OCI-LY7 (cell line): Measurements from ENCODE around the gene GDPD4. TPM values are rescaled to one million over a fixed set of nuclear protein-coding genes. Genes with fewer than 3 reads are reported as not detected.

Experiments used
- BruUV-seq: library from RNA; stranded (reverse); fragments of 400-500 nt; replicated peaks from 2 replicates; lab custom pipeline; 2021; lab: Mats Ljungman, UMichigan
- CTCF ChIA-PET: fragments of 300-600 bp; sonication (Branson Sonifier 250); formaldehyde crosslinking; loops from one replicate; lab custom pipeline; 2022; ENCODE audit warnings: antibody characterized with exemption; ENCODE audit not compliant: unreplicated experiment; lab: Charles Lee
- POLR2A ChIA-PET: fragments of 300-600 bp; sonication (Branson Sonifier 250); formaldehyde crosslinking; loops from one replicate; lab custom pipeline; 2022; ENCODE audit warnings: antibody characterized with exemption; lab: Charles Lee
- DNase-seq: peaks from one replicate; pipeline ENCODE4 v3.0.0-alpha.2; 2015; ENCODE audit warnings: low spot score
- H2AFZ ChIP-seq: fragments of 200-600 bp; sonication (generic), shearing (Covaris generic); 2 replicates; pipeline ENCODE4 v1.6.1; 2014; ENCODE audit warnings: mild to moderate bottlenecking, antibody characterized with exemption, low read length, moderate library complexity
- H3K27ac ChIP-seq: fragments of 200-600 bp; sonication (generic); 2 replicates; pipeline ENCODE4 v1.5.1; 2014; ENCODE audit warnings: mixed run types, low read depth, mild to moderate bottlenecking, moderate library complexity, low read length, inconsistent platforms; ENCODE audit not compliant: poor library complexity, severe bottlenecking
- H3K36me3 ChIP-seq: fragments of 200-600 bp; sonication (generic); 2 replicates; pipeline ENCODE4 v1.6.1; 2014; ENCODE audit warnings: mild to moderate bottlenecking, antibody characterized with exemption, low read length, moderate library complexity, mixed read lengths; ENCODE audit not compliant: insufficient read depth
- H3K4me1 ChIP-seq: fragments of 200-600 bp; sonication (generic); 2 replicates; pipeline ENCODE4 v1.5.1; 2014; ENCODE audit warnings: mild to moderate bottlenecking, low read length; ENCODE audit not compliant: insufficient read depth, poor library complexity, severe bottlenecking
- H3K4me2 ChIP-seq: fragments of 200-600 bp; sonication (generic); 2 replicates; pipeline ENCODE4 v1.6.1; 2014; ENCODE audit warnings: mild to moderate bottlenecking, low read length
- H3K4me3 ChIP-seq: fragments of 200-600 bp; sonication (generic); 2 replicates; pipeline ENCODE4 v1.5.1; 2014; ENCODE audit warnings: mild to moderate bottlenecking, low read depth, low read length; ENCODE audit not compliant: poor library complexity, severe bottlenecking
- H3K79me2 ChIP-seq: fragments of 200-600 bp; sonication (generic); 2 replicates; pipeline ENCODE4 v1.6.1; 2016; ENCODE audit warnings: low read depth, mild to moderate bottlenecking, low read length, moderate library complexity, mixed read lengths; ENCODE audit not compliant: insufficient read depth
- H3K9me2 ChIP-seq: fragments of 200-600 bp; sonication (generic); 2 replicates; pipeline ENCODE4 v1.6.1; 2016; ENCODE audit warnings: mild to moderate bottlenecking, low read length, mixed read lengths; ENCODE audit not compliant: insufficient read depth
- H3K9me3 ChIP-seq: fragments of 200-600 bp; sonication (generic); 2 replicates; pipeline ENCODE4 v1.6.1; 2014; ENCODE audit warnings: mild to moderate bottlenecking, mixed run types, low read length, mixed read lengths
- H4K20me1 ChIP-seq: fragments of 200-600 bp; sonication (generic); 2 replicates; pipeline ENCODE4 v1.6.1; 2014; ENCODE audit warnings: mild to moderate bottlenecking, antibody characterized with exemption, low read length, moderate library complexity, mixed read lengths; ENCODE audit not compliant: insufficient read depth
- EZH2phosphoT487 ChIP-seq: fragments of 200-600 bp; sonication (generic); IDR thresholded peaks from 2 replicates; pipeline ENCODE4 v1.6.1; 2018; ENCODE audit warnings: low read depth, borderline replicate concordance, mild to moderate bottlenecking, mixed run types, antibody characterized with exemption, low read length, moderate library complexity, mixed read lengths
- intact Hi-C: fragments of 100-400 bp; cut with micrococcal nuclease; formaldehyde crosslinking; loops from one replicate; pipeline ENCODE4 v1.10.0; 2022; ENCODE audit not compliant: unreplicated experiment
- total RNA-seq, 2 experiments: library from RNA; depleted of rRNA in 1 of 2; stranded (reverse); fragments of >200 nt in 1 of 2; shearing (Covaris generic) in 1 of 2; gene quantifications; 2 replicates each; pipeline ENCODE4 v1.2.3, GENCODE V29; 2014 to 2022
- TF ChIP-seq, protein P1 (sequence below): fragments of 200-600 bp; sonication (generic); conservative IDR thresholded peaks from 2 replicates; pipeline ENCODE4 v1.5.1; 2014; ENCODE audit warnings: mild to moderate bottlenecking, antibody characterized with exemption, low read length, moderate library complexity, mixed read lengths

GDPD4 gene
- total RNA-seq, 2 experiments from 2014 or later = not detected

- H2AFZ ChIP-seq = no peak overlapping the region
These were observed 118.0 kb downstream of the GDPD4 start for GRCh38 chr11:77183431-77183984.

DNA sequence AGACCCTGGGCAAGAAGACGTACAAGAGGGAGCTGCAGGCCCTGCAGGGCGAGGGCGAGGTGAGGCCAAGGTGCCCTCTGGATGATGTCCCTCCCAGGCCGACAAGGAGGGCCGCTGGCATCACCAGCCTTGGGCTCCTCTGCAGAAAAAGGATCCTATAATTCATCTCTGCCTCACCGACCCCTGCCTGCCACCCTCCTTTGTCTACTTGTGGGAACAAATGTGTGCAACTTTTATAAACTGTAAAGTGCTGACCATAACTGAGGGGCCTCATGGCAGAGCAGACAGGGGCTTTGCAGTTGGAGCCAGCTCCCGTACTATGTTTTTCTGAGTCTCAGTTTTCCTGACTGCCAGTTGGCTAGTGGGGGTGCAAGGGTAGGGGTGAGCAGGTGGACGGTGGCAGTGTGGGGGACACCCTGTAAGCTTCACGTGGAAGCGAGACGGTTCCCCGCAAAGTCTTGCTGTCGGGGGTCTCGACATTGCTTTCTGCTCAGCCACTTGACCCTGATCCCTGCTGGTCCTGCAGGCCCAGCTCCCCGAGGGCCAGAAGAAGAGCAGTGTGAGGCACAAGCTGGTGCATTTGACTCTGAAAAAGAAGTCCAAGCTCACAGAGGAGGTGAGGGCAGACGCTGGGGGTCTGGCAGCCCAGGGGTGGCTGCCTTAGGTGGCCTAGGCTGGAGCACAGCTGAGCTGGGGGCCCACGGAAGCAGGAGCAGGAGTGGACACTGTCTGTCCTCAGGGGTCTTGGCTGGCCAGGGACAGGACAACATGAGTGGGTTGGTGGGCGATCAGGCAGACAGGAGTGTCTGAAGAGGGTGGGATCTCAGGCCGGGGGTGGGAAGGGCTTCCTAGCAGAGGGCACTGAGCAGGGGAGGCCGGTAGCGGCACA, 118.7 kb downstream of the GDPD4 start:
- no peak overlapping the region for H3K4me2 ChIP-seq
- H3K4me3 ChIP-seq = no peak overlapping the region
- no peaks in the 10 kb centered on the region for H3K9me2 ChIP-seq
- intact Hi-C loops = no loop called here
- no peak overlapping the region for H2AFZ ChIP-seq
- no peak overlapping the region for H3K27ac ChIP-seq
- H3K4me1 ChIP-seq = no peaks in the 10 kb centered on the region
- CTCF ChIA-PET = no interaction called here
- DNase-seq = no peak
- no peaks in the 10 kb centered on the region for H4K20me1 ChIP-seq
- H3K36me3 ChIP-seq = no peaks in the 10 kb centered on the region
- POLR2A ChIA-PET = no interaction called here
- no TSS peak for BruUV-seq
- no peaks in the 10 kb centered on the region for H3K9me3 ChIP-seq
- TF ChIP-seq, protein P1, sequence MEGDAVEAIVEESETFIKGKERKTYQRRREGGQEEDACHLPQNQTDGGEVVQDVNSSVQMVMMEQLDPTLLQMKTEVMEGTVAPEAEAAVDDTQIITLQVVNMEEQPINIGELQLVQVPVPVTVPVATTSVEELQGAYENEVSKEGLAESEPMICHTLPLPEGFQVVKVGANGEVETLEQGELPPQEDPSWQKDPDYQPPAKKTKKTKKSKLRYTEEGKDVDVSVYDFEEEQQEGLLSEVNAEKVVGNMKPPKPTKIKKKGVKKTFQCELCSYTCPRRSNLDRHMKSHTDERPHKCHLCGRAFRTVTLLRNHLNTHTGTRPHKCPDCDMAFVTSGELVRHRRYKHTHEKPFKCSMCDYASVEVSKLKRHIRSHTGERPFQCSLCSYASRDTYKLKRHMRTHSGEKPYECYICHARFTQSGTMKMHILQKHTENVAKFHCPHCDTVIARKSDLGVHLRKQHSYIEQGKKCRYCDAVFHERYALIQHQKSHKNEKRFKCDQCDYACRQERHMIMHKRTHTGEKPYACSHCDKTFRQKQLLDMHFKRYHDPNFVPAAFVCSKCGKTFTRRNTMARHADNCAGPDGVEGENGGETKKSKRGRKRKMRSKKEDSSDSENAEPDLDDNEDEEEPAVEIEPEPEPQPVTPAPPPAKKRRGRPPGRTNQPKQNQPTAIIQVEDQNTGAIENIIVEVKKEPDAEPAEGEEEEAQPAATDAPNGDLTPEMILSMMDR = no peak
- no peak for TF ChIP-seq EZH2phosphoT487
- no peaks in the 10 kb centered on the region for H3K79me2 ChIP-seq

More at GRCh38 chr11:77183431-77183984, 118.0 kb downstream of the GDPD4 start:
- H3K9me3 ChIP-seq = no peaks in the 10 kb centered on the region
- H3K36me3 ChIP-seq = no peaks in the 10 kb centered on the region
- no peak for TF ChIP-seq EZH2phosphoT487
- TF ChIP-seq, protein P1 = no peak
- DNase-seq = no peak
- H4K20me1 ChIP-seq = no peaks in the 10 kb centered on the region
- H3K4me3 ChIP-seq = no peak overlapping the region
- no peaks in the 10 kb centered on the region for H3K4me1 ChIP-seq
- H3K79me2 ChIP-seq = no peaks in the 10 kb centered on the region
- intact Hi-C loops = no loop called here
- H3K27ac ChIP-seq = no peak overlapping the region
- no TSS peak for BruUV-seq
- H3K4me2 ChIP-seq = no peak overlapping the region
- CTCF ChIA-PET = no interaction called here
- no peaks in the 10 kb centered on the region for H3K9me2 ChIP-seq
- POLR2A ChIA-PET = no interaction called here
